ENCODE measurements around the gene RDX.
"Not testable (repeated sequence)": the region's sequence is repeated elsewhere in the genome, so short reads cannot be mapped to it uniquely, and the experiment has no call there.

The RDX gene

DNA sequence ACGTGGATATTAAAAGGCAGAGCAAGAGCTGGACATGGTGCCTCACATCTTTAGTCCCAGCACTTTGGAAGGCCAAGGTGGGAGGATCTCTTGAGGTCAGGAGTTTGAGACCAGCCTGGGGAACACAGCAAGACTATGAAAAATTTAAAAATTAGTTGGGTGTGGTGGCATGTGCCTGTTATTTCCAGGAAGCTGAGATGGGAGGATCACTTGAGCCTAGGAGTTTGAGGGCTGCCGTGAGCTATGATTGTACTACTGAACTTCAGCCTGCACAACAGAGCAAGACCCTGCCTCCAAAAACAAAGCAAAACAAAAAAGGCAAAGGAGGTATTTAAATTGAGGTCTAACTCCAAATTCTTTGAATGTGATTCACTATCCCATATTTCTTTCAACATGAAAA, 23.5 kb downstream of the RDX start:
- DNase-seq (ENCODE audit: low read depth) = no peak

DNA sequence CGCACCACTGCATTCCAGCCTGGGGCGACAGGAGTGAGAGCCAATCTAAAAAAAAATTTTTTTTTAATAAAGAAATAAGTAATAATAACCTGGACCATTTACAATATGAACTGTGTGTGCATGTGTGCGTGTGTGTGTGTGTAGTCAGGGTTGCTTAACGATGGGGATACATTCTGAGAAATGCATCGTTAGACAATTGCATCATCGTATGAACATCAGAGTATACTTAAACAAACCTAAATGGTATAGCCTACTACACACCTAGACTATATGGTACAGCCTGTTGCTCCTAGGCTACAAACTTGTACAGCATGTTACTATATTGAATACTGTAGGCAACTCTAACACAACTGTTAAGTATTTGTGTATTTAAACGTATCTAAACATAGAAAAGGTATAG, 26.4 kb downstream of the RDX start:
- DNase-seq (ENCODE audit: low read depth) = no peak

DNA sequence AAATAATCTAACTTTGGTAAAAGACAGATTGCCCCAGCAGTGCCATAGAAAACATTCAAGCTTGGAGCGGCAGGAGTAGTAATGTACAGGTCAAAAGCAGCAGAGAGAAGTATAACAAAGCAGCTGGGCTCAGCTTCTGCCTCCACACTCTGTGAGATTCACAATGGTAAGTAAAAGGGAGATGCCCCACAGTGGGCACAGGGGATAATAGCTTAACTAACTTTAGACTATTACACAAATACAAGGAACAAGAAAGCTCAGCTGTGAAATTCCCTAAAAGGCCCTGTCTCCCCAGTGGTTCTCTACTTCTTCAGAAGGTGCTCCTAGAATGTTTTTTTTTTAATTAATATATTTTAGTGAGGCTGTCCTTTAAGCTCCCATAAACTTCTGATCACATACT, 28.0 kb downstream of the RDX start:
- no peak for DNase-seq (ENCODE audit: low read depth)

DNA sequence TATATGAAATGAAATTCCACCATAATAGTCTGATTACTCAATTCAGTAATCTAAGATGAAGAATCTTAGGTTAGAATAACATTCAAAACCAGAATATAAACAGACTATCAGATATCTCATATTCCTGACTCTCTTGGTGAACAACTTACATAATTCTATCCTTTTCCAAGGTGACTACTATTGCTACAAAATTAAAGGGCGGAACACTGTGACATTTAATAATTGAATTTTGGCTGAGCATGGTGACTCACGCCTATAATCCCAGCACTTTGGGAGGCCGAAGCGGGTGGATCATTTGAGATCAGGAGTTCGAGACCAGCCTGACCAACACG, 34.4 kb downstream of the RDX start:
- no peak for DNase-seq (ENCODE audit: low read depth)

DNA sequence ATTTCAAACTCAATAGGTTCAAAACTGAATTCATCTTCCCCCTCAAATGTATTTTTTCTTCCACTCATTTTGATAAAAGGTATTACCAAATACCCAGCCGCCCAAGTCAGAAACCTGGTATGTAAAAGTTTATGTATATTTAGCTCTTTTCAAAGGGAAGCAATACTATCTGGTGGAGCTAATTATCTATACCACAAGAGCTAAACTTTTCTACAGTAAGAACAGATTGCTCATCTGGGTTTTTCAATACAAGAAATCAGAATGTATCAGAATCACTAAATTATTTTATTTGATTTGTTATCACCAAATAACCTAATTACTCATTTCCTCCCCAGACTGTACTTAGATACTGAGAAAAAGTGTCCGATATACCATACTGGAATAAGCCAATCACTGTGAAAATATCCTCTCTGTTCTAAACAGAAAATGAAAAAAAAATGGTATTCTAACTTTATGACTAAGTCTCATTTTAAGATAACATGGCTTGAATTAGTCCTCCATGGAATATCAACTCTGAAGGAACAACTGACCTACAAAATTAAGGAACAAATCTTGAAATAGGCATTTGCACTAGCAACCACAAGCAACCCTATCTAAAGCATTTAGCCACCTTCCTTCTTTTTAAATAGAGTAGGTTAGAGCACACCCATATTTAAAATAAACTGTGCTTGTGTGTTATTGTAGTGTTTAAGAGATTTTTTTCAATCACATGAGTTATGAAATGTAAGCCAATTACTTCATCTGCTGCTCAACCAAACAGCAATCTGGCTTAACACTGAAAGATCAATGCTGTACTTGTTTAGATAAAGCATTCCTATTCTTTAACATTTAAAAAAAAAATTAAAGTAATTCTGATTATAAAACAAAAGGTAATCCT, 35.0 kb downstream of the RDX start:
- no peak for DNase-seq (ENCODE audit: low read depth)

DNA sequence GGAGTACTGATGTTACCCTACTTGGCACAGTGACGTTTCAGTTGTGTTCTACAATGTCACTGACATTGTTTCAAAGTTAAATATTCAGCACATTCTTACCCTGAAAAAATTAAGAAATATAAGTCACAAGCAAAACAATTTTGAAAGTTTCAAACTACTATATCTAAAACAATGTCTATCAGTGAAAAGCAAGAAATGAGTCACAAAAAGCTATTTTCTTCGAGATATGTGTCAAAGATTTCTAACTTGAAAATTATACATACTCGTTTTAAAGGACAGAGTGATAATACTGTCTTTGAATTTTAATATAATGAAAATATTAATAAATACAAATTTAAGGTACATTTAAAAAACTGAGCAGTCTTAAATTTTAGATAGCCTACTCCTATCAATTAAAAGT, 42.9 kb downstream of the RDX start:
- no peak for DNase-seq (ENCODE audit: low read depth)

DNA sequence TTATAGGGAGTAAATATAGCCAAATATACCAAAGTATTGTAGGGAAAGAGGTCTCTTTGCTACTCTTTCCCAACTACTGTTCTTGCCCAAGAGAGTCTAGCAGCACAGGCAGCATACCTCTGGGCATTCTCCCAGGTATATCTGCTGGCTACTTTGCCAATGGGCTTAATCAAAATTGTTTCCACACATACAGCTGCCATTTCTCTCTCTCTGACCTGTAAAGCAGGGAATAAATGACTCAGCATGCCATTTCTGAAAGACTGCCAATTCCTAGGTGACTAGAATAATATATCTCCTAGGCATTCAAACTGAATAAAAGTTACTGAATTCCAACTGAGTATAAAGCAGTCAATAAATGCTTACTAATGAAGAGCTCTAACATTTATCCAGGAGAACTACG, 44.6 kb downstream of the RDX start:
- no peak for DNase-seq (ENCODE audit: low read depth)

DNA sequence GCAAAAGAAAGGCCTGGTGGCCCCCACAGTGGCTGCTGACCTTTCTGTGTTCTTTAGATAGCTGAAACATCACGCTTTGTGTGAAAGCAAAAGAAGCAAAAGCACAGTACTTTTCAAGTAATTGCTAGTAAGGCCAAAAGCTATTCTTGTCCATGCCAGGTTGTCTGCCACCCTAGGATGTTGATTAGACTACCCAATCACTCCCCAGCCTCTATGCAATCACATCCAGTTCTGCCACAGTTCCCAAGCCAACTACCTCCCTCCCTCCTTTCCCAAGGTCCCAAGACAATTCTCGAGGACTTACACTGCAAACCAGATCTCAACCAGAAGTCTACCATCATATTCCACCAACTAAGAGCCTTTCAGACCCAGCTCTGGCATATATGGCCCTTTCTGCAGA, 46.2 kb downstream of the RDX start:
- DNase-seq (ENCODE audit: low read depth) = no peak

DNA sequence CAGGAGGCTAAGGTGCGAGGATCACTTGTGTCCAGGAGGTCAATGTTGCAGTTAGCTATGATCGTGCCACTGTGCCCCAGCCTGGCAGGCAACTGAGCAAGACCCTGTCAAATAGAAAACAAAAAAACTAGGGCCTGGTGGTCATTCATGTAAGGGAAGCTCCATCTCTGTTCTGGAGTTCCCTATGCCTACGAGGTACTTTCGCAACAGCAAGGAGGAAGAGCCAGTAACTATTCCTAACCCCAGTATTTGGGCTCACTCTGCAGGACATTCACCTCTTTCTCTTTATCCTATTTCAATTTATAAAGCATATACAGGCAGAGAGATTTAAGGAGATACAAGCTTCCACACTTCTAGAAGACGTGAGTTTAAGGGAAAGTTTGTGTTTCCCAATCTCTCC, 46.6 kb downstream of the RDX start:
- DNase-seq (ENCODE audit: low read depth) = no peak

DNA sequence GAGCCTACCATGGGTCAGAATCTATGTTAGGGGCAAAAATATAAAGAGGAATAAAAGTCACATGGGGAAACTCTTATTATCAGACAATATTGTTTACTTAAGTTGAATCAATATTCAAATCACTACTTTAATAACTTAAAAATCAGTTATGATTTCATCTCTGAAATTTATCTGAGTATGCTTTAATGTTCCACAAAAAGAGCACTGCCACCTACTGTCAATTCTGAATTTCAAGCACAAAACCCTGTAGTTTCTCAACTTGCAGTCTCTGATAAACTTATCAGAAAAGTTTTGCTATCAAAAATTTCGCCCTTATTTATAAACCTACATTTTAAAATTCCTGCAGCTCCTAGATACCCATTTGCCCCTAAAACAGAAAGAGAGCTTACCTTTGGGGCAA, 47.3 kb downstream of the RDX start:
- no peak for DNase-seq (ENCODE audit: low read depth)

DNA sequence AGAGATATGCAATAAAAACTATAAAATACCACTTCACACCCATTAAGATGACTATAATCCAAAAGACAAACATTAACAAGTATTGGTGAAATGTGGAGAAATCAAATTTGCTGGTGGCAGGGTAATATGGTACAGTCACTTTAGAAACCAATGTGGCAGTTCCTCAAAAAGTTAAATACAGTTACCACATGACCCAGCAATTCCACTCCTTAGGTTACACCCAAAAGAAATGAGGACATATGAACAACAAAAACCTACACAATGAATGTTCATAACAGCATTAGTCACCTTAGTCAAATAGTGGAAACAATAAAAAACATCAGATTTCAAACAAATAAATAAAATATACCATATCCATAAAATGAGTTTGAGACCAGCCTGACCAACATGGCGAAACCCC, 52.6 kb downstream of the RDX start:
- DNase-seq (ENCODE audit: low read depth) = no peak

DNA sequence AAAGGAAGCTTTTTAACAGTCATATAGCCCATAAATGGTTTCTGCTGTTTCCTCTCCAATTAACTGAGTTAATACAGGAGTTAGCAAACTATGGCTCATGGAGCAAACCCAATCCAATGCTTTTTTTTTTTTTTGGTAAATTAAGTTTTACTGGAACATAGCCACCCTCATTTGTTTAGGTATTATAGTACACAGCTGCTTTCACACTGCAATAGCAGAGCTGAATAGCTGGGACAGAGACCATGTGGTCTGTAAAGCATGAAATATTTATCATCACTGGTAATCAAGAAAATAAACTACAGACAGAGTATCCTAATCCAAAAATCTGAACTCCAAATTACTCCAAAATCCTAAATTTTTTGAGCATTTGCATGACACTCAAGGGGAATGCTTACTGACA, 53.7 kb downstream of the RDX start:
- DNase-seq (ENCODE audit: low read depth) = no peak

DNA sequence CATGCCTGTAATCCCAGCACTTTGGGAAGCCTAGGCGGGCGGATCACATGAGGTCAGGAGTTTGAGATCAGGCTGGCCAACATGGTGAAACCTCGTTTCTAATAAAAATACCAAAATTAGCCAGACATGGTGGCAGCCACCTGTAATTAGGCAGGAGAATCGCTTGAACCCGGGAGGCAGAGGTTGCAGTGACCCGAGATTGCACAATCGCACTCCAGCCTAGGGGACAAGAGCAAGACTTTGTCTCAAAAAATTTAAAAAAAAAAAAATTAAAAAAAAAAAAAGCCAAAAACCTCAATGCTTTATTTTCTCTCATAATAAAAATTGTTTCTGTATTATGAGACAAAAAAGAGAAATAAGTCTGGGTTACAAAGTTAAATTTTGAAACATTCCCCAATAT, 54.2 kb downstream of the RDX start:
- DNase-seq (ENCODE audit: low read depth) = no peak

DNA sequence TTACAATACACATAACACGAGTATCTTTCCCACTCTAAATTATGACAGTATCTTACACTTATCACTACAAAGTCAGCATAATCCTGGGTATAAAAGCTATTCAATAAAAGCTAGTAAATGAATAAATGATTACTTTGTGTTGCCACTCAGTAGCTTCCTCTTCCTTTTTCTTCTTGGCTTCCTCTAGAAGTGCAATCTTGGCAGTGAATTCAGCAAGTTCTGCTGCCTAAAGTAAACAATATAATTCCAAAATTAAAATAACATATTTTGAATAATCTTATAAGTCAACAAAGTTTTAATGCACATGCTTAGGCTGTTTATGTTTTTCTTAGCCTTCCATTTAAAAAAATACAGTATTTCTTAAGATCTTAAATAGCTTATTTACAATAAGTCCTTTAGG, 60.4 kb downstream of the RDX start:
- DNase-seq (ENCODE audit: low read depth) = no peak

DNA sequence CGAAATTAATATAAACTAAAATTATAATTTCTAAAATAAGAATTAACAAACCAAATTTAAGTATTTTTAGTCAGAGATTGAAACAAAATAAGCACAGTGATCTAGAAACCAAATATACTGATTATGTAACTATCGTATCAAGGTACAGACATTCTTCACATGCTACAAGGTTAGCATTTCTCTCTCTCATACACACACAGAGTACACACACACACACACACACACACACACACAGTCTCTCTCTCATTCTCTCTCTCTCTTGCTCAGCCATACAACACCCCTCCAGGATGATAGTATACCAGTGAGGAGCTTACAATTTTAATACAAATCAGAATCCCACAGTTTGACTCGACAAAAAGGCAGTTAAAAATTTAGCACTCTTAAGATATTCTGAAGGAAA, 66.0 kb downstream of the RDX start:
- no peak for DNase-seq (ENCODE audit: low read depth)

DNA sequence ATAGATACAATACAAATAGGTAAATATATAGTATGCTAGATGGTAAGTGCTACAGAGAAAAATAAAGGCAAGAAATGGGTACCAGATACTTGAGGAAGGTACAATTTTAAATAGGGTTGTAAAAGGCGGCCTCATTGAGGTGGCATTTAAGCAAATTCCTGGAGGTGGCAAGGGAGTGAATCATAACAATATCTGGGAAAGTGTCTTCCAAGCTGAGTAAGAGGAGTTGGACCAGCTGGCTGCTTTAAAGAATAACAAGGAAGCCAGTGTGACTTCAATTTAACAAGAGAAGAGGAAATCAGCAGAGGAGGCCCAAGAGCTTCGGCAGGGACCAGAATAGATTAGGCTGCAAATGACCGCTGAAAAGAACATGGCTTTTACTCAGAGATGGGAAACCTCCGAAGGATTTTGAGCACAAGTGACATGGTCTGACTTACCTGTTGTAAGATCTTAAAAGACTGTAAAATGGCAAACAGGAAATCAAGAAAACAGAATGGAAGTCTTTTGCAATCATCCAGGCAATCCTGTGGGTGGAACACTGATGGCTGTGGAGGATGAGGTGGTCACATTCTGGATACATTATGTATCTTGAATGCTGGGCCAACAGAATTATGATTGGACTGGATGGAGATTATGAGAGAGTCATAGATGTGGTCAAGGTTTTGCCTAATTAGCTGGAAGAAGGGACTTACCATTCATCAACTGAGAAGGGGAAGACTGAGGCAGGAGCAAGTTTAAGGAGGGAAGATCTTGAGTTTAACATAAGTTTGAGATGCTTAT, 77.2 kb downstream of the RDX start:
- DNase-seq (ENCODE audit: low read depth) = no peak

DNA sequence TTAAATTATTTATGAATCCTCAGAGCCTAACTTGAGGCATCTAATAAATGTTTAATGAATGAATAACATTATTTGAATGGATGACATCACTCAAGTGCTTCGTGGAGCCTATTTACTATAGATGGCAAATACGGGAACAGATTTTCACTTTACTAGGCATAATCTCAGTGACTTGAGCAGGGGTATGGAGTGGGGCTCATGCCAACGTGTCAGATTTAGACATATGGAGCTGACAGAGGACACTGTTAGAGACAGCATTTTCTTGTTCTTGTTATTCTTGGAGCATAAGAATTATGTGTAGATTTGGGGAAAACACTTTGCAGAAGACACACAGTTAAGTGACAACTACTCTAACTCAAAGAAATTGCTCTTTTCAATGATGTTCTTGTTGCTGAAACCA, 78.5 kb downstream of the RDX start:
- no peak for DNase-seq (ENCODE audit: low read depth)

DNA sequence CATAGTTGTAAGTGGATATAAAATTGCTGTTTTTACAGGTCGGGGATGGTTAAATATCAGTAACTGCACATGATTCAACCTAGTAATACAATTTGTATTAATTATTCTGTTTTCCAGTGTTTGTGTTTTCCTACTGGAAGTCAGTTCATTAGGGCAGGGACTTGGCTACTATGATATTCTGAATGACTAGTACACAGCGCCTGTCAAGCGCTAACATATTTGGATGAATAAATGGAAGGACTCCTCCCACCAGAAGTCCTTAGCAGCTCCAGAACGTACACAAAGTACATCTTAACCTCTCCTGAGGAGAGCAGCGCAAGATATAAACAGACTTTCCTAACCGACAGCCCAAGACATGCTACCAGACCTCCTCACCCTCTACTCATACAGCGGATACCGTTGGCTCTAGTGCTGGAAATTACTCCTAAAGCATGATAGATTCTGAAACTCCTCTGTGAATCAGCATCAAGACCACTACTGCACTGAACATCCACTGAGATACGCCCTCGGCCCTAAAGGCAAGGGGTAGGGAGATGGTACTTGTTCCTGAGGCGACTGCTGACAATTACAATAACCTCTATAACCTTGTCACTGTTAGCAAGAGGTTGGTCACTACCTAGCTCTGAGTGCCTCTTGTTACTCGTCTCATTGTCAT, 79.1 kb downstream of the RDX start:
- DNase-seq (ENCODE audit: low read depth) = no peak

DNA sequence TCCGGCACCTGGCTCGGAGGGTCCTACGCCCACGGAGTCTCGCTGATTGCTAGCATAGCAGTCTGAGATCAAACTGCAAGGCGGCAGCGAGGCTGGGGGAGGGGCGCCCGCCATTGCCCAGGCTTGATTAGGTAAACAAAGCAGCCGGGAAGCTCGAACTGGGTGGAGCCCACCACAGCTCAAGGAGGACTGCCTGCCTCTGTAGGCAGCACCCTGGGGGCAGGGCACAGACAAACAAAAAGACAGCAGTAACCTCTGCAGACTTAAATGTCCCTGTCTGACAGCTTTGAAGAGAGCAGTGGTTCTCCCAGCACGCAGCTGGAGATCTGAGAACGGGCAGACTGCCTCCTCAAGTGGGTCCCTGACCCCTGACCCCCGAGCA, 87.1 kb downstream of the RDX start:
- DNase-seq (ENCODE audit: low read depth) = not testable (repeated sequence)

DNA sequence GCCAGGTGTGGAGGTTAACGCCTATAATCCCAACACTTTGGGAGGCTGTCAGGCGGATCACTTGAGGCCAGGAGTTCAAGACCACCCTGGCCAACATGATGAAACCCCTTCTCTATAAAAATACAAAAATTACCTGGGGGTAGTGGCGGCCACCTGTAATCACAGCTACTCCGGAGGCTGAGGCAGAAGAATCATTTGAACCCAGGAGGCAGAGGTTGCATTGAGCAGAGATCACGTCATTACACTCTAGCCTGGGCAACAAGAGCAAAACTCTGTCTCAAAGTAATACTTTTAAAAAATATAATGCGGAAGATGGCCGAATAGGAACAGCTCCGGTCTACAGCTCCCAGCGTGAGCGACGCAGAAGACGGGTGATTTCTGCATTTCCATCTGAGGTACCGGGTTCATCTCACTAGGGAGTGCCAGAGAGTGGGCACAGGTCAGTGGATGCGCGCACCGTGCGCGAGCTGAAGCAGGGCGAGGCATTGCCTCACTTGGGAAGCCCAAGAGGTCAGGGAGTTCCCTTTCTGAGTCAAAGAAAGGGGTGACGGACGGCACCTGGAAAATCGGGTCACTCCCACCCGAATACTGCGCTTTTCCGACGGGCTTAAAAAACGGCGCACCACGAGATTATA, 87.6 kb downstream of the RDX start:
- not testable (repeated sequence) for DNase-seq (ENCODE audit: low read depth)

DNA sequence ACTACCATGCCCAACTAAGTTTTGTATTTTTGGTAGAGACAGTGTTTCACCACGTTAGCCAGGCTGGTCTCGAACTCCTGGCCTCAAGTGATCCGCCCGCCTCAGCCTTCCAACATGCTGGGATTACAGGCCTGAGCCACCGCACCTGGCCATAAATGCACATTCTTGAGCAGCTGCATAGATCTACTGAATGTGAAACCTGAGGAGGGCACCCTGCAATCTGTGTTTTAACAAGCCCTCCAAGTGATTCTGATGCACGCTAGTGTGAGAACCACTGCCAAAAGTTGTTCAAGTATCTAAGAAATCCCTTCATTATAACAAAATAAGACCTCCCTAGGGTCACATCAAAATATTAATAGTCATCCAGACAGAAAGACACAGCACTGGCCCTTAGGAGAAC, 89.3 kb downstream of the RDX start:
- DNase-seq (ENCODE audit: low read depth) = no peak

DNA sequence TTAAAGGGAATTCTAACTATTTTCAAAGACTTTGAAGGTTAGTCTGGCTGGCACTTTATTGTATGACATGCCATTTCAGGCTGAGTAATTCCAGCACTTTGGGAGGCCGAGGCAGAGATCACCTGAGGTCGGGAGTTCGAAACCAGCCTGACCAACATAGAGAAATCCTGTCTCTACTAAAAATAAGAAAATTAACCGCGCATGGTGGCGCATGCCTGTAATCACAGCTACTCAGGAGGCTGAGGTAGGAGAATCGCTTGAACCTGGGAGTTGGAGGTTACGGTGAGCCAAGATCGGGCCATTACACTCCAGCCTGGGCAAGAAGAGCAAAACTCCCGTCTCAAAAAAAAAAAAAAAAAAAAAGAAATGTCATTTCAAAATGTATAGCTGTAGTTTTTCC, 95.6 kb downstream of the RDX start:
- no peak for DNase-seq (ENCODE audit: low read depth)

DNA sequence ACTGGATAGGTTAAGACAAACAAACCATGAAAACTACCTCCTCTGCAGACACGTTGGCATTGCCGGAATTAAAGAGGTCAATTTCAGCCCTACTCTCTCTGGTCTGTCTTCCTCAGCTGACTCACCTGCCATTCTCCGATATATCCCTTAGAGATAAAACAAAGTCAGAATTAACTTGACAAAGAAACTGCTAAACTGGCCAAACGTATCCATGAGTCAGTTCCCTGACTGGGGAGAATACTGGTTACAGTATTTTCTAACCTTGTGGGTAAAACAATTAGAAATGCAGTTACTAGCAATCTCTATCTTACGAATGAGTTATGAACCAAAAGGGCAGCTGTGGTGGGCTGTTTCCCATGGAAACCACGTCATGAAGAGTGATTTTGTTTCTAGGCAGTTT, 96.2 kb downstream of the RDX start:
- no peak for DNase-seq (ENCODE audit: low read depth)
